Subcutaneous abdominal adipose tissue (tissue), 5 donors: ENCODE results near the gene SOWAHD.

ENCODE experiments used
- H3K27ac ChIP-seq: one replicate; pipeline ENCODE4 v1.7.0; 2013; ENCODE audit warnings: low read depth, mild to moderate bottlenecking, inconsistent platforms, low read length, moderate library complexity
- H3K27me3 ChIP-seq, 5 donors: one replicate each; pipeline ENCODE4 v1.7.0; 2013; ENCODE audit warnings: low read length in 5 of 5, inconsistent platforms in 1 of 5; ENCODE audit not compliant: control insufficient read depth in 5 of 5, insufficient read depth in 4 of 5
- H3K36me3 ChIP-seq, 5 donors: one replicate each; pipeline ENCODE4 v1.7.0; 2013; ENCODE audit warnings: low read length in 5 of 5; ENCODE audit not compliant: control insufficient read depth in 5 of 5, insufficient read depth in 5 of 5
- H3K4me1 ChIP-seq, 5 donors: one replicate each; pipeline ENCODE4 v1.7.0; 2013; ENCODE audit warnings: low read length in 5 of 5, mild to moderate bottlenecking in 3 of 5, moderate library complexity in 1 of 5; ENCODE audit not compliant: control insufficient read depth in 5 of 5, insufficient read depth in 5 of 5
- H3K4me3 ChIP-seq, 5 donors: one replicate each; pipeline ENCODE4 v1.7.0; 2013; ENCODE audit warnings: low read length in 5 of 5, low read depth in 1 of 5
- H3K9ac ChIP-seq, 5 donors: one replicate each; pipeline ENCODE4 v1.7.0; 2013; ENCODE audit warnings: low read length in 5 of 5, mild to moderate bottlenecking in 4 of 5, moderate library complexity in 3 of 5
- H3K9me3 ChIP-seq, 5 donors: one replicate each; pipeline ENCODE4 v1.7.0; 2013; ENCODE audit warnings: low read length in 5 of 5; ENCODE audit not compliant: control insufficient read depth in 5 of 5
- donor health status: healthy.
- donor health status: healthy.
- donor health status: healthy.
- donor health status: healthy.
- donor health status: healthy.

The SOWAHD gene

GRCh38 chrX:119809185-119809666, 50.8 kb downstream of the SOWAHD start:
- Histone ChIP-seq H3K36me3 (no peaks in the 10 kb centered on the region), H3K4me1 (no peaks in the 10 kb centered on the region), H3K9me3 (peaks cover 0 to 3% (median 2%) of the 10 kb centered on the region in 5 donors), H3K27ac (no peak overlapping the region), H3K27me3 (no peaks in the 10 kb centered on the region), H3K9ac (no peak overlapping the region), H3K4me3 (no peak overlapping the region)
